ENCODE results near the gene KLK15.

- no peak for TF ChIP-seq POLR2A (IDR thresholded peaks at IDR 0.05; ENCODE audit: low read length)
- TF ChIP-seq GATA1 (IDR thresholded peaks at IDR 0.05; ENCODE audit: low read depth, low read length) = no peak
These were observed 32.3 kb downstream of the KLK15 start for GRCh38 chr19:50801107-50801506.

All from erythroblast (primary cell).